HG03066 (cell line): ENCODE measurements around the gene EXOC6B.

Experiments used
- ATAC-seq: cut with Tn5 transposase; IDR thresholded peaks from one replicate; pipeline ENCODE4 v1.9.1; 2021; ENCODE audit warnings: low read depth; ENCODE audit not compliant: unreplicated experiment

EXOC6B gene

GRCh38 chr2:72825257-72826155, at the start of gene EXOC6B:
Gene EXOC6B, minus strand, starts transcription at chr2:72826033.
- peak; percentile 92 for ATAC-seq

- ATAC-seq, result no peak
These were observed 46.0 kb upstream of the EXOC6B start for GRCh38 chr2:72871880-72872279.

GRCh38 chr2:72871060-72871459, 45.2 kb upstream of the EXOC6B start:
- no peak for ATAC-seq

DNA sequence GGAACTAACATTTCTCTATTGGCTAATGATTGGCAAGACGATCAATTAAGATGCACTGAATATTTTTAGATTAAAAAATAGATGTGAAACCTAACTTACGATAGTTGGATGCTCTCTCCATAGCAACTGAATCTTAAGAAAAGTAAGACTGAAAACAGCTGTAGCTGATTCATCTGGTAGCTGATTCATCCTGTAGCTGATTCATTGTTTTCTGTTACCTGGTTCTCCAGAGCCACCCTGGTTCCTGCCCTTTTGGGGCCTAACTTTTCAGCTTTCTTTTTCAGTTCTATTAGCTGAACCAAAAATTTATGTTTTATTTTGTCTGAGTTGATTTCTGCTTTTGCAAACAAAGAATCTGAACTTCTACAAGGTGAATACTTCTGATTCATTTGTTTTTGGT, 38.7 kb upstream of the EXOC6B start:
- no peak for ATAC-seq

DNA sequence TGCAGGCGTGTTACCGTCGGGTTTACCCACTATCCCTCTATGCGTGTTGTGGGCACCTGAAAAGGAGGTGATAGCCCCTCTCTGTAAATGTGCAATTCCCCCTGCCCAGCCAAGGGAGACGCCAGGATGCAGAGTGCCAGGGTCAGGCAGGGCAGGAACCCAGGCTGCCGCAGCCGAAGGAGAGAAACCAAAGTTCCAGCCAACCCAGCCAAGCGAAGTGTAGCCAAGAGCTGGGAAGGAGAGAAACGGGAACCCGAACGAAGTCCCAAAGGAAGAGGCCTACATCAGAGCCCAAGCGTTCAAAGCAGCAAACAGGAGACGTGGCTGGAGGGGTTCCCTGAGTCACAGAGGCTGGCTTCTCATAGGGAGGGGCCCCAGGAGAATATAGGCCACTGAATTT, 37.2 kb upstream of the EXOC6B start:
- no peak for ATAC-seq

GRCh38 chr2:72862239-72862988, 36.6 kb upstream of the EXOC6B start:
- ATAC-seq, result peak; percentile 89

DNA sequence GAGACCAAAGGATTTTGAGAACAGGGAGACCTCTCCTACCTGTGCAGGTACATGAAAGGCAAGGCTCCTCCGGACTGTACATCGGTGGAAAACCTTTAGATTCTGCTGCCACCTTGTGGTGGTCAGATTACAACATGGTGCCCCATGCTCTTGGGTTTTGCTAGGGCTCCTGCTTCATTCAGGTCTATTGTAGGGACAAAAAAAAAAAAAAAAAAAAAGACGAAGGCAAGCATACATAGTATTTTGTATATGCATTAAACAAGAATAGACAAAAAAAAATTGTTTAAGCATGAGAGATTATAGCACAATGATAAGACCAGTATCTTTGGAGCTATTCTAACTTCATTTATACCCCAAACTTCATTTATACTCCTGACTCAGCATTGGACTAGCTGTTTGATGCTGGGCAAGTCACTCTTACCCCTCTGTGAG, 34.0 kb upstream of the EXOC6B start:
- peak; percentile 57 for ATAC-seq

DNA sequence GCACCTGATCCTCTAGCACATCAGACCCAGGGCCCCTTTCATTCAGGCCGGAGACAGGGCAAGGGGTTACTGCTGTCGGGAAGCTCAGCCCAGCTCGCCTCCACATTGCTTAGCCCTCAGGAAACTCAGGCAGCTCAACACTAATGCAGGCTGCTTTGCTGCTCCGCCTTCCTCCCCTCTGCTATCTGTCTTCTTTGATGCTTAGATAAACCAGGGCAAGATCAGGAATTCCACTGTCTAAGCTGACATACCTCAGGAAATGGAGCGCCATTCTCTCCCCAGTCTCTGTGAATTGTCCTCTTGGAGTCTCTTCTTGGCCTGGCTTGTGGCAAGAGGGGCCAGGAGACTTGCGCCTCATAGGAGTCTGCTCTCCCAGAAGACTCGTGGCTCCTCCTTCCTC, 25.5 kb upstream of the EXOC6B start:
- no peak for ATAC-seq

DNA sequence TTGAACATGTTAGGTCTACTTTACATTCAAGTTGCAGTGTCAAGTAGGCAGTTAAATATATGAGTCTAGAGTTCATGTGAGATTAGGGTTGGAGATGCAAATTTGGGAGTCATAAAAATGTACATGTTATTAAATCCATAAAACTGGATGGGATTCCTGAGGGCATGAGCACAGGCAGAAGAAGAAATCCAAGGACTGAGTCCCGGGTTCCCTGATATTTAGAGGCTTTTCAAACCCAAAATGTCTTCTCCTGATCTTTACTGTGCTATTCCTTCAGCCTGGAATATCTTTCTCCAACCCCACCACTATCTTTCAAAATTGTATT, 23.3 kb upstream of the EXOC6B start:
- ATAC-seq, result no peak

DNA sequence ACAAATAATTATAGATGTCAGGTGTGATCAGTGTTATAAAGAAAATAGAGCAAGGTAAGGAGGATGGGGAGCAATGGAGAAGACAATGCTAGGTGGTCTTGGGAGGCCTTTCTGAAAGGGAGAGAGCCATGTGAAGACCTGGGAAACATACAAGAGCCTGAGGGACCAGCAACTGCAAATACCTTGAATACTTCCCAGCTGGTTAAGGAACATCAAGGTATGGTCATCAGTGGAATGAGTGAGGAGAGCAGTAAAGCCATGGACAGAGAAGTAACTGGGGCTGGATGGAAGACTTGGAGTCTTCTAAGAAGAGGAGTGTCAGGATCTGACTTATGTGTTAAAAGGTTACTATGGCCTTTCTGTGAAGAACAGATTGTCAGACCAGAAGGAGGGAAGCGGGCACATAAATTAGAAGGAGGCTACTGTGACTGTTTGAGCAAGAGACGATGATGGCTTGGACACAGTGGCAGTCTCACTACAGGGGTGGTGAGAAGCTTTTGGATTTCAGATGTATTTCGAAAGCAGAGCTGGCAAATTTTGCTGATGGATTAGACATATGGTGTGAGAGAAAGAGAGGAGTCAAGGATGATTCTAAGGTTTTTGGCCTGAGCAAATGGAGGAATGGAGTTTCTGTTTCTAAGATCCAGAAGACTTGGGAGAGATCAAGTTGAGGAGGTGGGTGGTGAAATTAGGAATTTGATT, 22.8 kb upstream of the EXOC6B start:
- no peak for ATAC-seq

GRCh38 chr2:72847534-72848315, 21.9 kb upstream of the EXOC6B start:
- ATAC-seq, result no peak

GRCh38 chr2:72846171-72847095, 20.6 kb upstream of the EXOC6B start:
- peak; percentile 96 for ATAC-seq

DNA sequence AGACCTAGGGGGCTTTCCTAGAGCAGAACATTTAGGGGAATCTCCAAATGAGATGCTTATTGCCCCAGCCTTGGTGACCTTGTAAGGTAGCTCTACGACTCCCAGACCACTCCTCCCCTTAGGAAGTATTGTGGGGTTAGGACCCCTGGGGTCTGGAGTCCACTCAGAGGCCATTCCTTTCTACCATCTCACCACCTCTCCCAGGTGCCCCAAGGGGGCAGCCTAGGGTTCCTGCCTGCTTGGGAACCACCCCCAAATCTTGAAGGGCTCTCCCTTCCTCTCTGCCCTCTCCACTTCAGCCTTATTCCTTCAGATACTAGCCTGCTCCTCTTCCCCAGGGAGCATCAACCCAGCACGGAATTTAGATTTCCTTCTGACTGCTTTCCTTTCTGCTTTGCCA, 17.5 kb upstream of the EXOC6B start:
- ATAC-seq, result no peak

GRCh38 chr2:72841462-72842125, 15.8 kb upstream of the EXOC6B start:
- no peak for ATAC-seq

GRCh38 chr2:72840066-72840465, 14.2 kb upstream of the EXOC6B start:
- no peak for ATAC-seq

DNA sequence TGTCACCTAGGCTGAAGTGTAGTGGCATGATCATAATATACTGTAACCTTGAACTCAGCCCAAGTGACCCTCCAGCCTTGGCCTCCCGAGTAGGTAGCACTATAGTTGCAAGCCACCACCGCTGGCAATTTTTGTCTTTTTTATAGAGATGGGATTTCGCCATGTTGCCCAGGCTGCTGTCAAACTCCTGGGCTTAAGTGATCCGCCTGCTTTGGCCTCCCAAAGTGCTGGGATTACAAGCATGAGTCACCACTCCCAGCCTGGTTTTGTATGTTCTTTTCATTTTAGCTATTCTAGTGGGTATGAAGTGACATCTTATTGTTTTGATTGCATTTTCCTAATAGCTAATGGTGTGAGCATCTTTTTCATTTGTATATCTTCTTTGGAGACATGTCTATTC, 11.3 kb upstream of the EXOC6B start:
- no peak for ATAC-seq

DNA sequence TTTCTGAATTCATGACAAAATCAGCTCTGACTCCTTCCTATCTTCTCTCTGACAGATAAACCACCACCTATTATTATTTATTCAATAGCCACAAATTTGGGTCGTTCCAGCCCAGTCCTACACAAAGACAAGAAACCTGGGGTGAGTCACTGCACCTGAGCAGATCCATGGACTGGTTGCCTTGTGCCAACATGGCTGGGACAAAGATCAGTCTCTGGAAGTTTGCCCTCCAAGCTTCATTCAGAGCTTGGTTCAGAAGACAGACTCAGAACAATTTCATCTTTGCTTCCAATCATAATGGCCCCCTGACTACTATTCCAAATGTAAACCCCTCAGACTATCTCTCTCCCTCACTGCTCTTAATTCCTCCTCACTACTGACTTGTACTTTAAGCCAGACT, 9.6 kb upstream of the EXOC6B start:
- ATAC-seq, result no peak

- ATAC-seq, result no peak
These were observed 8.8 kb upstream of the EXOC6B start for GRCh38 chr2:72834596-72834995.
